RWPE2 (cell line): ENCODE results near the gene TACC2.

Source experiments
- ATAC-seq: fragments of 200-7000 bp; cut with Tn5 transposase; 3 replicates; pipeline ENCODE4 v1.9.1; 2021; ENCODE audit warnings: low read depth
- DNase-seq: peaks from one replicate; pipeline ENCODE4 v3.0.0-alpha.2; 2020; ENCODE audit warnings: low spot score
- H3K27ac ChIP-seq: fragments of 450-650 bp; 2 replicates; pipeline ENCODE4 v1.5.1; 2017; ENCODE audit warnings: mild to moderate bottlenecking; ENCODE audit not compliant: poor library complexity, severe bottlenecking
- H3K27me3 ChIP-seq: fragments of 250-450 bp; sonication (Bioruptor Pico); 2 replicates; pipeline ENCODE4 v1.5.1; 2021; ENCODE audit warnings: mild to moderate bottlenecking, moderate library complexity; ENCODE audit not compliant: insufficient read depth, poor library complexity, severe bottlenecking
- H3K36me3 ChIP-seq: fragments of 250-450 bp; sonication (Bioruptor Pico); 2 replicates; pipeline ENCODE4 v1.5.1; 2020; ENCODE audit warnings: low read depth, mild to moderate bottlenecking, moderate library complexity
- H3K4me1 ChIP-seq: fragments of 250-450 bp; sonication (Bioruptor Pico); 2 replicates; pipeline ENCODE4 v1.5.1; 2021; ENCODE audit warnings: mild to moderate bottlenecking, moderate library complexity; ENCODE audit not compliant: insufficient read depth, poor library complexity, severe bottlenecking
- H3K4me3 ChIP-seq: fragments of 250-450 bp; sonication (Bioruptor Pico); 2 replicates; pipeline ENCODE4 v1.5.1; 2021; ENCODE audit warnings: mild to moderate bottlenecking, moderate library complexity; ENCODE audit not compliant: severe bottlenecking
- H3K9me3 ChIP-seq: fragments of 250-450 bp; sonication (Bioruptor Pico); 2 replicates; pipeline ENCODE4 v1.5.1; 2021; ENCODE audit warnings: mild to moderate bottlenecking, moderate library complexity; ENCODE audit not compliant: severe bottlenecking
- TF ChIP-seq, protein P1 (sequence below): fragments of 450-650 bp; IDR thresholded peaks from one replicate; pipeline ENCODE4 v1.5.1; 2017; ENCODE audit warnings: mild to moderate bottlenecking, moderate library complexity; ENCODE audit not compliant: poor library complexity, severe bottlenecking

The TACC2 gene

DNA sequence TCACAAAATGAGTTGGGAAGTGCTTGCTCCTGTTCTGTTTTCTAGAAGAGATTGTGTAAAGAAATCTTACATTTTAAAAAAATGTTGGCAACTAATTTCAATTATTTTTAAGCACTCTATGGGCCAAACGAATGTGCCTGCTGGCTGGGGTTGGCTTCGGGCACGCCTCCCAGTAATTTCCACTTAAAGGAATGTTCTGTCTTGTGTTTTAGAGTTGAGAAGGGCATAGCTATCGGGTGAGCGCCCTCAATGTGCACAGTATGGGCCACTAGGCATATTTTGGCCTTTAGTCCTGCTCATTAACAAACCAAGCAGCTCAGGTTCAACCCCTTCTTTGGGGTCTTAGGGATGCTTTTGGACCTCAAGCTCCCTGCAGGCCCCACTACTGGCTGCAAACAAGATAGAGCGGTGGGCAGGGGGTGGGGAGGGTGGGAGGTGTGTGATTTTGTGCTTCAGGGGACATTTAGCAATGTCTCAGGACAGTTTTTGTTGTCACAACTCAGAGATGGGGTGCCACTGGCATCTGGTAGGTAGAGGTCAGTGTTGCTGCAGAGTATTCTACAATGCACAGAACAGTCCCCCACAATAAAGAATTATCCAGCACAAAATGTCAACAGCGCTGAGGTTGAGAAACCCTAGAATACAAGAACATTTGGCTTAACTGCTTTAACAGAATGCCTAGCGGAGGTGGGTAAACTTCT lies 40.7 kb downstream of the TACC2 start:
- H3K4me1 ChIP-seq: no peaks in the 10 kb centered on the region
- no peak overlapping the region for H3K4me3 ChIP-seq
- DNase-seq (no peak), ATAC-seq (peak; percentile 53; the same call in 1 of the 3 replicates)
- no peaks in the 10 kb centered on the region for H3K27me3 ChIP-seq
- H3K9me3 ChIP-seq: no peaks in the 10 kb centered on the region
- H3K36me3 ChIP-seq: no peaks in the 10 kb centered on the region
- TF ChIP-seq, protein P1, sequence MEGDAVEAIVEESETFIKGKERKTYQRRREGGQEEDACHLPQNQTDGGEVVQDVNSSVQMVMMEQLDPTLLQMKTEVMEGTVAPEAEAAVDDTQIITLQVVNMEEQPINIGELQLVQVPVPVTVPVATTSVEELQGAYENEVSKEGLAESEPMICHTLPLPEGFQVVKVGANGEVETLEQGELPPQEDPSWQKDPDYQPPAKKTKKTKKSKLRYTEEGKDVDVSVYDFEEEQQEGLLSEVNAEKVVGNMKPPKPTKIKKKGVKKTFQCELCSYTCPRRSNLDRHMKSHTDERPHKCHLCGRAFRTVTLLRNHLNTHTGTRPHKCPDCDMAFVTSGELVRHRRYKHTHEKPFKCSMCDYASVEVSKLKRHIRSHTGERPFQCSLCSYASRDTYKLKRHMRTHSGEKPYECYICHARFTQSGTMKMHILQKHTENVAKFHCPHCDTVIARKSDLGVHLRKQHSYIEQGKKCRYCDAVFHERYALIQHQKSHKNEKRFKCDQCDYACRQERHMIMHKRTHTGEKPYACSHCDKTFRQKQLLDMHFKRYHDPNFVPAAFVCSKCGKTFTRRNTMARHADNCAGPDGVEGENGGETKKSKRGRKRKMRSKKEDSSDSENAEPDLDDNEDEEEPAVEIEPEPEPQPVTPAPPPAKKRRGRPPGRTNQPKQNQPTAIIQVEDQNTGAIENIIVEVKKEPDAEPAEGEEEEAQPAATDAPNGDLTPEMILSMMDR: peak; percentile 39
- H3K27ac ChIP-seq: no peak overlapping the region

DNA sequence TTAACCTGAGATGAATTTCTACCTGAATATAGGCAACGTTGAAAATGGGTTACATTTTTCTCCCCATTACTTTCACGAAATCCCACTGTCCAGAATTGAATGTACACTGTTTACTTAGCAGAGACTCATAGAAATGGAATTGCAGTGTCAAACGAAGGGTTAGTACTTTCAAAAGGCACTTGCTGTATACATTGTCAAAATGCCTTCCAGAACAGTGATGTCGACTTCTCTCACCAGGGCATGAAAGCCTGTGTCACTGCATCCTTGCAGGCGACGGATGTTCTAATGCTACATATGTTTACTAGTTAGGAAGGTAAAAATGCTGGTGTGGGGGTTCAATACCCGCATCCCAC lies 41.2 kb downstream of the TACC2 start:
- Histone ChIP-seq H3K27me3 (no peaks in the 10 kb centered on the region), H3K9me3 (no peaks in the 10 kb centered on the region), H3K36me3 (no peaks in the 10 kb centered on the region), H3K4me3 (no peak overlapping the region), H3K4me1 (no peaks in the 10 kb centered on the region), H3K27ac (no peak overlapping the region)
- ATAC-seq (no peak), DNase-seq (no peak)
- TF ChIP-seq, protein P1: no peak

DNA sequence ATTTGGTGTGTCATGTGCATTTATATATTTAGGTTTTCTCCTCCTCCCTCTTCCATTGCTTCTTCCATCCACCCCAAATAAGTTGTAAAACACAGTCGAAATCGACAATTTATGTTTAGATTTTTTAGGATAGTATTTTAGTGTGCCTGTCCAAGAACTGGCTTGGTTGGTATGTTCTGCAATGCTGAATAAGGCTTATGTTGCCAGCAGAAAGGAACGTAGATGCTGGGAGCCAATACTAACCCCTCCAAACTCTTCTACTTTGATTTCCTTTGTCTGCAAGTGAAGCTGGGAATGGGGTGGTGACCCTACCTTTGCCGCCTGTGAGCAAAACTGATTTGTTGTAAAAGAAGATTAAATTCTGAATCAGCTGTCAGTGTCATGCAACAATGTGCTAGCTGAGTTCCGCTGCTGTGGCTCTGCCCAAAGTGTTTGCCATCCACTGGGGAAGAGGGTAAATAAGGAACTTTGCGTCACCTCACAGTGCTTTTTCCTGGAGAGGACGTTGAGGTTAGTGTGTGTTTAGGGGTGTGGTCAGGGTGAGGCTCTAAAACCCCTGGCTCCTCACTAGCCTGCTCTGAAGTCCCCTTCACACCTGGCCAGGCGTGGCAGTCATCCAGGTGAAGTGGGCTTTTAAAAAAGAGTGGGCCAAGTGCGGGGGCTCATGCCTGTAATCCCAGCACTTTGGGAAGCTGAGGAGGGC lies 44.4 kb downstream of the TACC2 start:
- ATAC-seq: no peak
- no peak overlapping the region for H3K27ac ChIP-seq
- no peak for DNase-seq
- no peaks in the 10 kb centered on the region for H3K4me1 ChIP-seq
- H3K4me3 ChIP-seq: no peak overlapping the region
- H3K9me3 ChIP-seq: no peaks in the 10 kb centered on the region
- TF ChIP-seq, protein P1: no peak
- no peaks in the 10 kb centered on the region for H3K36me3 ChIP-seq
- H3K27me3 ChIP-seq: no peaks in the 10 kb centered on the region

DNA sequence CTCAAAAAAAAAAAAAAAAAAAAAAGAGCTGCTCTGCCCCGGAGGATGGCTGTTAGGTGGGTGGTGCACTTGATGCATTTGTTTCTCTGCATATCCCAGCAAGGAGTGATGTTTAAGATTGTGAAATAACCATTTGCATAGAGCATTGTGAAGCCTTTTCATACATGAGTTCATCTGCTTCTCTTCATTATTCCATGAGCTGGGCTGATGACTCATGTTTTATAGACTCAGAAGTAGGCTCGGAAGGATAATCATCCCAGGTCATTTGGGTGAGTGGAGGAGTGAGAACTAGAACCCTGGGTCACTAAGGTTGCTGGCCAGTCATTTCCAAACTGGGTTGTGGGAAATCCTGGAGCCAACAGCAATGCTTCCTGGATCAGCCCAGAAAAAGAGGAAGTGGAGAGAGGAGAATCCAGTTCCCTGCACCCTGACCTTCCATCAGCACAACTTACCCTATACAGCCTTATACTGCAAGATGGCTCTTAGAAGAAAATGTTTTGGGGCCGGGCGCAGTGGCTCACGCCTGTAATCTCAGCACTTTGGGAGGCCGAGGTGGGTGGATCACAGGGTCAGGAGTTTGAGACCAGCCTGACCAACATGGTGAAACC lies 45.3 kb downstream of the TACC2 start:
- Histone ChIP-seq H3K4me1 (no peaks in the 10 kb centered on the region), H3K9me3 (no peaks in the 10 kb centered on the region), H3K4me3 (no peak overlapping the region), H3K27ac (no peak overlapping the region), H3K36me3 (no peaks in the 10 kb centered on the region), H3K27me3 (no peaks in the 10 kb centered on the region)
- ATAC-seq (peak; percentile 83), DNase-seq (no peak)
- TF ChIP-seq, protein P1: no peak

DNA sequence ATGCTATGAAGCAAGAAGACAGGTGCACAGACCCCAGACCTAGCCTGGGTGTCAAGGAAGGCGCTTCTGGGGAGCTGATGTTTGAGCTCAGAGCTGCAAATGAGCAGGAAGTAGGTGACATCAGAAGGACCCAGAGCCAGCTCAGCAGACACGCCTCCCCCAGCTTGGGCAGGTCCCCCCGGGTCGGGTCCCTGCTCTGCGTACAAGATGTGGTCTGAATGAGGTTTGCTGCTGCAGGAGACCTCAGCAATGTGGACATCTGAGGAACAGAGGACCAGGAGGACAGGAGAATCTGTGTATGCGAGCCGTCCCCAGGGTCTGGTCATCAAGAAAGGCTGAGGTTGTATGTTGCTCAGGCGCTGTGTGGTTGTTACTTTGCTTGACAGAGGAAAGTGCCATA lies 51.8 kb downstream of the TACC2 start:
- ATAC-seq (no peak), DNase-seq (no peak)
- Histone ChIP-seq H3K4me1 (no peaks in the 10 kb centered on the region), H3K4me3 (no peak overlapping the region), H3K9me3 (no peaks in the 10 kb centered on the region), H3K36me3 (no peaks in the 10 kb centered on the region), H3K27ac (no peak overlapping the region), H3K27me3 (no peaks in the 10 kb centered on the region)
- TF ChIP-seq, protein P1: no peak
